ENCODE measurements around the gene EPHB1.

Gene EPHB1

GRCh38 chr3:134904776-134905646, 110.0 kb downstream of the EPHB1 start:
- DNase-seq (ENCODE audit: low read depth in 4 of 4, low spot score in 1 of 4) = no peak

DNA sequence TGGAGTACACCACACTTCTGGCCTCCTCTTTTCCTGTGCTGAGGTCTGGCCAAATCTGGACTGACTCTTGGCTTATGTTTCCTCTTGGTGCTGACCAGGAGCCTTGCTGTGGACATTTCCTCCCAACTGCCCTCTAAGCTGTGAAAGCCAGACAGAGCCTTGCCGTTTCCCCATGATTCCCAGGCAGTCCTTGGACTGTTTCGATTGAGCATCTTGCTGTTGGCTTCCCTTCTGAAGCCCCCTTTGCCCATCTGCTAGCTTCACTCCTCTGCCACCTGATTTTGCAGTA, 110.5 kb downstream of the EPHB1 start:
- DNase-seq (ENCODE audit: low read depth in 4 of 4, low spot score in 1 of 4) = no peak

- no peak for DNase-seq (ENCODE audit: low read depth in 4 of 4, low spot score in 1 of 4)
Observed at GRCh38 chr3:134908271-134908670, 113.2 kb downstream of the EPHB1 start.

DNA sequence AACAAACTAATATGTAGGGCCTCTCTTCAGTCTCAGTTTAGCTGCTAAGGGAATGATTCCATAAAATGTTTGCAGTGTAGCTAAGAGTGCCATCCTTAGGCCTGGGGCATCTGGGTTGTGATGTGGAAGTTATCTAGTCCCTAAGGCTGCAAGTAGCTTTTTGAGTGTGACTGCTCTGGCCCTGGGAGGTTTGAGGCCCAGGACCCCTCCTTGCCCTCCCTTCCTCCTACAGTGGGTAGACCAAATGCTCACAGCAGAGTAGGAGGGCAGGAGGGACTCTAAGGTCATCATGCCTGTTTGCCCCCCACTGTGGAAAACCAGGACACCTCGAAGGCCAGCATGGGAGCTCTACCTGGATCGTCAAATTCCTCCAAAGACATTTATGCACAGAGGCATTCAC, 115.0 kb downstream of the EPHB1 start:
- no peak for DNase-seq (ENCODE audit: low read depth in 4 of 4, low spot score in 1 of 4)

- DNase-seq (ENCODE audit: low read depth in 4 of 4, low spot score in 1 of 4) = no peak
Observed at GRCh38 chr3:134911586-134912548, 116.8 kb downstream of the EPHB1 start.

DNA sequence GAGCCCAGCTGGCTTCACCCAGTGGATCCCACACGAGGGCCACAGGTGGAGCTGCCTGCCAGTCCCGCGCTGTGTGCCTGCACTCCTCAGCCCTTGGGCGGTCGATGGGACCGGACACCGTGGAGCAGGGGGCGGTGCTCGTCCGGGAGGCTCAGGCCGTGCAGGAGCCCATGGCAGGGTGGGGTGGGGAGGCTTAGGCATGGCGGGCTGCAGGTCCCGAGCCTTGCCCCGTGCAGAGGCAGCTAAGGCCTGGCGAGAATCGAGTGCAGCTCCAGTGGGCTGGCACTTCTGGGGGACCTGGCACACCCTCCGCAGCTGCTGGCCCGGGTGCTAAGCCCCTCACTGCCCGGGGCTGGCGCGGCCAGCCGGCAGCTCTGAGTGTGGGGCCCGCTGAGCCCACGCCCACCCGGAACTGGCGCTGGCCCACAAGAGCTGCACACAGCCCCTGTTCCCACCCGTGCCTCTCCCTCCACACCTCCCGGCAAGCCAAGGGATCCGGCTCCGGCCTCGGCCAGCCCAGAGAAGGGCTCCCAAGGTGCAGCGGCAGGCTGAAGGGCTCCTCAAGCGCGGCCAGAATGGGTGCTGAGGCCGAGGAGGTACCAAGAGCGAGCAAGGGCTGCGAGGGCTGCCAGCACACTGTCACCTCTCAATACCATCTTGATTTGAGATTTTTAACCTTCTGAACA, 121.4 kb downstream of the EPHB1 start:
- no peak for DNase-seq (ENCODE audit: low read depth in 4 of 4, low spot score in 1 of 4)

DNA sequence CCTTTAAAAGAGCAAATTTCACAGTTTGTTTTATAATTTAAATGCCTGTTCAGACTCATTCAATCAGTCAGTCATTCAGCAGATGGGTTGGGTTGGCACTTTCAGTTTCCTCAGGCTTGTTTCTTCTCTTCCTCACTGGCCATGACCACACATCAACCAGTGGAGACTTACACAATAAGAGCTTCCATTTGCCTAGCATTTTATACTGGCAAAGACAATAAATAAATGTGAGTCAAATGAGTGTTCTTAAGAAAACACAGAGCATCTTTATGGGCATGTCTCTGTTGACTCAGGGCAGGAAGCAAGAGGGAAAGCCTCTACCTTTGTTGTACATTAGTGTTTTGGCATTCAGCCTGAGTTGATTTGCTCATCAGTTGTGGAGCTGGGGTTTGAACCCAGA, 122.6 kb downstream of the EPHB1 start:
- DNase-seq (ENCODE audit: low read depth in 4 of 4, low spot score in 1 of 4) = no peak

- DNase-seq (ENCODE audit: low read depth in 4 of 4, low spot score in 1 of 4) = no peak
Observed at GRCh38 chr3:134918441-134918840, 123.4 kb downstream of the EPHB1 start.

DNA sequence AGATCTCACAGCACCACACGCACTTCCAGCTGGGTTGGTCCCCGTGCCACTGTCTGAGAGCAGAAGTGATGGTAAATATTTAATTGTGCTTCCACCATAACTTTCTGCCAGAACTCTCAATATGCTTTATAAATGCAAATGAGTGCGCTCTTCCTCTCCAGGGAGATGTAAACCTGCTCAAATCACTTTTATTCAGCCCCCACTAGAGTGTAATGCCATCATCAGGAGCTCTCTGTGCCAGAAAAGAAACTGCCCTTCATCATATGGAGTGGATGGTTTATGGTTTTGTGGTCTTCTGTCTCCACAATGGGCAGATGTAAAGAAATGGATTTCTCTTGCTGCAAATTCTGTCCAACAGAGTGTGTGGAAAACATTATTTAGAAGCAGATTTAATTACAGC, 127.0 kb downstream of the EPHB1 start:
- DNase-seq (ENCODE audit: low read depth in 4 of 4, low spot score in 1 of 4) = no peak

- DNase-seq (ENCODE audit: low read depth in 4 of 4, low spot score in 1 of 4) = no peak
Observed at GRCh38 chr3:134922866-134923265, 127.8 kb downstream of the EPHB1 start.

DNA sequence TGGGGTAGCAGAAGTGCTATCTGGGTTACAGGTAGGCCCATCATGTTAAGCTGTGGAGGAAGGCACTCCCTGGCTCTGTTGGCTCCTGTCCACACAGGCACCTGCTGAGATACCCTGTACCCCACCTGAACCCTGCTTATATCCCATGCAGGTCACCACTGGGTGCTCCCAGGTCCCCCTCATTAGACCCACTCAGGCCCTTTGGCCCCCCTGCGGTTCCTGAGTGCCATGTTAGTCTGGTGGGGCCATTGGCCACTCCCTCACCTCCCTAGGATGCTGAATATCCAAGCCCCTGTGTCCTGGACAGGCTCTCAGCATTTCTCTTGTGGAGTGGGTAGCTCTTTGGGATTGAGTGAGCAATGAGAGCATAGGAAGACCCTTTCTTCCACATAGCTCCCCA, 128.2 kb downstream of the EPHB1 start:
- no peak for DNase-seq (ENCODE audit: low read depth in 4 of 4, low spot score in 1 of 4)

GRCh38 chr3:134927599-134927998, 132.5 kb downstream of the EPHB1 start:
- no peak for DNase-seq (ENCODE audit: low read depth in 4 of 4, low spot score in 1 of 4)

DNA sequence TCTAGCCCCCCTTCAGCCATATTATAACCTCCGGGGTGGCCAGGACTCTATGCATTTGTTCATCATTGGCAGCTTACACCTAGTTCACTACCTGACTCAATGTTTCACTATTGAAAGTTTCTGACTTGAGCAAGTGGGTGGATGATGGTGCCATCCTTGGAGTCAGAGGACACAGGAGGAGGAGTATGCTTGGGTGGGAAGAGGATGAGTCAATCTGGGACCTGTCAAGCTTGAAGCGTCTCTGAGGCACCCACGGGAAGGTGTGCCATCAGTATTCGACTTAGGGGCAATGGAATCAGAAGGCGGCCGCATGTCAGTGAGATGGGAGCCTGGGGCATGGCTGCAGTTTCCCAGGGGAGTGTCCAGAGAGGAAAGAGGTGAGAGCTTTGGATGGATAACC, 133.3 kb downstream of the EPHB1 start:
- no peak for DNase-seq (ENCODE audit: low read depth in 4 of 4, low spot score in 1 of 4)

- DNase-seq (ENCODE audit: low read depth in 4 of 4, low spot score in 1 of 4) = no peak
Observed at GRCh38 chr3:134928819-134929218, 133.8 kb downstream of the EPHB1 start.

GRCh38 chr3:134929976-134930375, 134.9 kb downstream of the EPHB1 start:
- no peak for DNase-seq (ENCODE audit: low read depth in 4 of 4, low spot score in 1 of 4)

DNA sequence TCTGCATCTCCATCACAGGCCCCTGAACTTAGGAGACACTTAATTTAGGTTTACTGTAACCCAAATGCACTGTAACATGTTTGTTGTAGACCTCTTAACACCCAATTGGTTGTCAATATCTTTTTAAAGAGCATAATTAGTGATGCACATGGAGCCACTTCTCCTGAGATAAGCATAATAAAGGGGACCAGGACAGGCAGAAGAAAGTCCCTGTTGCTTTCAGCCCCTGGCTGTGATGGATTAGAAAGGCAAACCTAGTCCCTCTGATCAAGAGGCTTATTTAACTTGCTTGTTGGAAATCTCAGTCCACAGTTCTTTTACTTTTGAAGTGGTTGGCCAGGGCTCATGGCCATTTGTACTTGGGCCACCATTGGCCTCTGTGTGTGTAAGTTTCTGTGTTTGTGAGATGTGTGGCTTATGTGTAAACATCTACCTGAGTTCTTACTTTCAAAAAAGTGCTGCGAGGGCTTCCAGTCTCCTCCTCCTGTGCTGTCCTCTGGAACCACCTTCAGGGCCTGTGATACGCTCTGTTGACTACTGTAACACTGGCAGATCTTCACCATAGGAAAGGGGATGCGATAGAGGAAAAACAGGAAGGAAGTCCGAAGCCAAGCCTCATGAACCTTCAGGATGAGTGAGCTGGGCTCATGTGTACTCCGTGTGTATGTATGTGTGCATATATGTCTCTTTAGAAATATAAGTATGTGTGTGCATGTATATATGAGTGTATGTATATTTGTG, 136.2 kb downstream of the EPHB1 start:
- no peak for DNase-seq (ENCODE audit: low read depth in 4 of 4, low spot score in 1 of 4)

DNA sequence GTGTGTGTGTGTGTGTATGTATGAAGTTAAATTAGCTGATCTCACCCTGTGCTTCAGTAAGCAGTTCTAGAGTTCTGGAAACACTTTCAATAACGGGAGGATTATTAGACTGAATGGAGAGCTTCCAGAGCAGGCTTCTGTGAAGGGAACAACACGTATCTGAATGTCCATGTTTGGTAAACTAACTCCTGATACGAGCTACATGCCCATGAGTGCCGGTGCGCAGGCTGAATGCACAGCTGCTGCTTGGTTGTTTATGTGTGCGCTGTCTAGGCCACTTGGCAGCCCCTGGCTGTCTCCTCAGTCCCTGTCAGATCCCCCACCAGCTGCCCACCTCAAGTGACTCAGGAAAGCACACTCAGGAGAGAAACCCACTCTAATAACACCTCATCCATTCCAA, 137.0 kb downstream of the EPHB1 start:
- DNase-seq (ENCODE audit: low read depth in 4 of 4, low spot score in 1 of 4) = no peak

DNA sequence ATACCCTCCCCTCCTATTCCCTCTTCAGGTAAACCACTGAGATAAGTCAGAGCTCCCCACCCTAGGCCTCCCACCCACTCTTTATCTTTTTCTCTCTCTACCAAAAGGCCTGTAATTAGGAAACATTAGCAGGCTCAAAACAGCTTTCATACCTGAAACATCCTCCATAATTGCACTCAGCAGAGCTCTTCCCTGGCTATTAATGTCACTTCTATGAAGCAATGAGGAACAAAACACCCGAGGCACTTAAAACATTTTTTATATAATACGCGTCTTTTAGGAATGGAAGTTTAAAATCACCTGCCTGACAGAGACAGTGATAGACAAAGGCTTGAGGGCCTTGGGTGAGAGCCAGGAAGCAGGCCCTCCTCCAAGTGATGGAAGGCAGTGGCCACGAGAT, 138.9 kb downstream of the EPHB1 start:
- DNase-seq (ENCODE audit: low read depth in 4 of 4, low spot score in 1 of 4) = no peak

GRCh38 chr3:134934933-134935332, 139.9 kb downstream of the EPHB1 start:
- DNase-seq (ENCODE audit: low read depth in 4 of 4, low spot score in 1 of 4) = no peak

DNA sequence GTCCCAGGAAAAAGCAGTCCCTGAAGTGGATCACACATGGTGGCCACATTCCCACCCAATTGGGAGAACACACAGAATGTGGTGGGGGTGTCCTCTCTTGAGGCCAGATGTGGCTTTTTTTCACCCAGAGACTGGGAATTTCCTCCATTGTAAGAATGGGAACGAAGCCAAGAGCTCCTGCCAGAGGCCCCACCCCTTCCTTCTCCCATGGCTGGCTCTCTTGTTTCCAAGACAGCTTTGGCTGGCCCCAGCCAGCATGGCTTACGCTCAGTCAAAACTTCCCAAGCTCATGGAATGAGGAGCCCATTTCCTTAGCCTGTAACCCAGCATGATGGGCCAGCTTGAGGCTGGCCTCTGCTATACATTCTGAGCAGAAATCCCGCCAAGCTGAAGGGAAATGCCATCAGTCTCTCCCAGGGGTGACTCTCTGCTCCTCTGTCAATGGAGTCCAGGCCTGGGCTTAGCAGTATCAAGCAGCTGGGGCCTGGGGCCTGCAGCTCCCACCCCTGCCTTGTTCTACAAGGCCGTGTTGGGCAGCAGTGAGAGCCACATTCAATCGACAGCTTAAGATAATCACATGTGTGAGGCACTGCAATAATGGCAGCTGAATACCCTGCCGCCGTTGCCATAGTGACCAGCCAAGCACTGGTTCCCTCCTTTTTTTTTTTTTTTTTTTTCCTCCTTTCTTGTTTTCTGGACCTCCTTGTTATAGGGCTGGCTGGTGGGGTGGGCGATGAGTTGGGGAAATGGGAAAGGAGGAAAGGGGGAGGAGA, 142.4 kb downstream of the EPHB1 start:
- DNase-seq (ENCODE audit: low read depth in 4 of 4, low spot score in 1 of 4) = no peak
